NT2/D1 (cell line): ENCODE data around the gene FAM151B.

ENCODE experiments used
- SUZ12 ChIP-seq: IDR thresholded peaks from 2 replicates; pipeline ENCODE4 v1.6.1; 2011; ENCODE audit not compliant: insufficient read length, insufficient read depth; ENCODE audit errors: extremely low read depth
- YY1 ChIP-seq: IDR thresholded peaks from 2 replicates; pipeline ENCODE4 v1.6.1; 2011; ENCODE audit not compliant: insufficient read length, insufficient read depth

GRCh38 chr5:80474929-80475328 lies 13.0 kb upstream of the FAM151B start:
- TF ChIP-seq SUZ12 = no peak
- TF ChIP-seq YY1 = no peak
